GM13977 (cell line): ENCODE measurements around the gene SMYD3.
"Not testable (repeated sequence)": the region's sequence is repeated elsewhere in the genome, so short reads cannot be mapped to it uniquely, and the experiment has no call there.

Source experiments
- DNase-seq: peaks from one replicate; pipeline ENCODE4 v3.0.0; 2012; ENCODE audit warnings: low spot score
- CTCF ChIP-seq: IDR thresholded peaks from 2 replicates; pipeline ENCODE4 v1.5.1; 2012; ENCODE audit warnings: mild to moderate bottlenecking, control low read depth; ENCODE audit not compliant: insufficient read depth; ENCODE audit errors: extremely low read depth, missing control alignments
- in situ Hi-C: fragments of 300-500 bp; cut with MboI; formaldehyde crosslinking; loops from one replicate; pipeline ENCODE4 v1.12.0; 2022; ENCODE audit warnings: low sequenced_read_pairs, low pct_unique_long_range_greater_than_20kb, mixed read lengths, inconsistent platforms; ENCODE audit not compliant: unreplicated experiment

The SMYD3 gene

GRCh38 chr1:246078126-246078887 lies 428.8 kb downstream of the SMYD3 start:
- no peak for TF ChIP-seq CTCF
- no peak for DNase-seq
- in situ Hi-C loops = no loop called here

GRCh38 chr1:246077476-246077875 lies 429.6 kb downstream of the SMYD3 start:
- DNase-seq = no peak
- TF ChIP-seq CTCF = no peak
- in situ Hi-C loops = no loop called here

- no peak for TF ChIP-seq CTCF
- in situ Hi-C loops = no loop called here
Observed at GRCh38 chr1:246074421-246074820, 432.7 kb downstream of the SMYD3 start.

GRCh38 chr1:246072456-246072955 lies 434.6 kb downstream of the SMYD3 start:
- DNase-seq = no peak
- TF ChIP-seq CTCF = no peak
- in situ Hi-C loops = no loop called here

More at GRCh38 chr1:246074421-246074820, 432.7 kb downstream of the SMYD3 start:
- DNase-seq = no peak

- DNase-seq = not testable (repeated sequence)
Observed at GRCh38 chr1:246071981-246072380, 435.1 kb downstream of the SMYD3 start.

DNA sequence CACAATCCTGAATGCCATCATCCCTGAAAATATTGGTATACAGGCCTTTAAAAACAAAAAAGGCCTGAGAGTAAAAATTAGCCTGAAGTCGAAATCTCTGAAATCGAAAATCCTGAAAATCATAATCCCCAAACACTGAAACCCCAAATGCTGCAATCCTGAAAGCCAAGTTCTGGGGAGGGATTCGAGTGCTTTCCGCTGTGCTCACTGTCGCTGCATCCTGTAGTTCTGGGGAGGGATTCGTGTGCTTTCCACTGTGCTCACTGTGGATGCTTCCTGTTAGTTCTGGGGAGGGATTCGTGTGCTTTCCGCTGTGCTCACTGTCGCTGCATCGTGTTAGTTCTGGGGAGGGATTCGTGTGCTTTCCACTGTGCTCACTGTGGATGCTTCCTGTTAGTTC lies 435.5 kb downstream of the SMYD3 start:
- DNase-seq, in situ Hi-C loops: not testable (repeated sequence)

More at GRCh38 chr1:246071981-246072380, 435.1 kb downstream of the SMYD3 start:
- in situ Hi-C loops = not testable (repeated sequence)

GRCh38 chr1:246069581-246069980 lies 437.5 kb downstream of the SMYD3 start:
- TF ChIP-seq CTCF = no peak
- in situ Hi-C loops = no loop called here
- DNase-seq = no peak
